LNCAP (cell line): ENCODE data around the gene SMYD3.

Experiments used
- CTCF ChIP-seq: fragments of 450-650 bp; IDR thresholded peaks from 2 replicates; pipeline ENCODE4 v1.5.1; 2017; ENCODE audit warnings: mild to moderate bottlenecking

The SMYD3 gene

GRCh38 chr1:246040200-246040890, 466.7 kb downstream of the SMYD3 start:
- TF ChIP-seq CTCF: no peak

GRCh38 chr1:246039584-246039983, 467.5 kb downstream of the SMYD3 start:
- TF ChIP-seq CTCF: no peak

- no peak for TF ChIP-seq CTCF
These were observed 469.2 kb downstream of the SMYD3 start for GRCh38 chr1:246037832-246038231.

- TF ChIP-seq CTCF: no peak
These were observed 470.9 kb downstream of the SMYD3 start for GRCh38 chr1:246036175-246036574.

- TF ChIP-seq CTCF: no peak
These were observed 472.0 kb downstream of the SMYD3 start for GRCh38 chr1:246035060-246035541.

GRCh38 chr1:246034630-246035029, 472.4 kb downstream of the SMYD3 start:
- no peak for TF ChIP-seq CTCF

- no peak for TF ChIP-seq CTCF
These were observed 474.1 kb downstream of the SMYD3 start for GRCh38 chr1:246032984-246033383.
